Type B pancreatic cell (in vitro differentiated cells): ENCODE data around the gene EXOC3L4. TPM values are rescaled to one million over a fixed set of nuclear protein-coding genes. Genes with fewer than 3 reads are reported as not detected.

ENCODE experiments used
- DNase-seq: peaks from one replicate; pipeline ENCODE4 v3.0.0; 2021; ENCODE audit warnings: mixed read lengths; ENCODE audit not compliant: unreplicated experiment; ENCODE audit errors: extremely low spot score
- H3K27ac Mint-ChIP-seq: 2 replicates; pipeline ENCODE4 v1.8.0; 2021; ENCODE audit warnings: mild to moderate bottlenecking, mixed read lengths
- H3K27me3 Mint-ChIP-seq: 2 replicates; pipeline ENCODE4 v1.8.0; 2021; ENCODE audit warnings: mixed read lengths
- H3K36me3 Mint-ChIP-seq: 2 replicates; pipeline ENCODE4 v1.8.0; 2021; ENCODE audit warnings: mixed read lengths
- H3K4me1 Mint-ChIP-seq: one replicate; pipeline ENCODE4 v1.8.0; 2021; ENCODE audit warnings: mixed read lengths; ENCODE audit not compliant: unreplicated experiment
- H3K4me3 Mint-ChIP-seq: 2 replicates; pipeline ENCODE4 v1.8.0; 2021; ENCODE audit warnings: mild to moderate bottlenecking, mixed read lengths
- H3K9me3 Mint-ChIP-seq: 2 replicates; pipeline ENCODE4 v1.8.0; 2021; ENCODE audit warnings: mixed read lengths
- CTCF ChIP-seq: fragments of 200-600 bp; sonication (generic); conservative IDR thresholded peaks from 2 replicates; pipeline ENCODE4 v1.5.0; 2021; ENCODE audit warnings: antibody characterized with exemption, mild to moderate bottlenecking
- total RNA-seq: library from RNA; stranded (reverse); gene quantifications from 2 replicates; pipeline ENCODE4 v1.2.1, GENCODE V29; 2021; ENCODE audit warnings: low replicate concordance

The EXOC3L4 gene
- total RNA-seq, 1 donor from 2014 or later = 4.0 TPM

- no peaks in the 10 kb centered on the region for H3K27me3 Mint-ChIP-seq
- H3K4me3 Mint-ChIP-seq = no peak overlapping the region
- H3K27ac Mint-ChIP-seq = no peak overlapping the region
- no peak for TF ChIP-seq CTCF
- peaks cover 11% of the 10 kb centered on the region for H3K4me1 Mint-ChIP-seq
- no peak for DNase-seq
- H3K9me3 Mint-ChIP-seq = no peaks in the 10 kb centered on the region
- no peaks in the 10 kb centered on the region for H3K36me3 Mint-ChIP-seq
Measured at GRCh38 chr14:103155826-103156394, 61.4 kb downstream of the EXOC3L4 start.

- DNase-seq = no peak
- Mint-ChIP-seq H3K4me3 (peak overlapping the region; percentile 51), H3K36me3 (no peaks in the 10 kb centered on the region), H3K27ac (peak overlapping the region; percentile 34), H3K9me3 (no peaks in the 10 kb centered on the region), H3K27me3 (no peaks in the 10 kb centered on the region), H3K4me1 (peaks cover 14% of the 10 kb centered on the region)
- no peak for TF ChIP-seq CTCF
Measured at GRCh38 chr14:103156651-103157378, 62.3 kb downstream of the EXOC3L4 start.

GRCh38 chr14:103157969-103158368, 63.4 kb downstream of the EXOC3L4 start:
- TF ChIP-seq CTCF = no peak
- Mint-ChIP-seq H3K4me1 (peaks cover 14% of the 10 kb centered on the region), H3K27me3 (no peaks in the 10 kb centered on the region), H3K36me3 (no peaks in the 10 kb centered on the region), H3K4me3 (no peak overlapping the region), H3K27ac (no peak overlapping the region), H3K9me3 (peaks cover 3% of the 10 kb centered on the region)
- DNase-seq = no peak

- no peaks in the 10 kb centered on the region for H3K36me3 Mint-ChIP-seq
- peaks cover 3% of the 10 kb centered on the region for H3K9me3 Mint-ChIP-seq
- H3K27ac Mint-ChIP-seq = peak overlapping the region; percentile 26
- no peak overlapping the region for H3K4me3 Mint-ChIP-seq
- TF ChIP-seq CTCF = no peak
- no peaks in the 10 kb centered on the region for H3K27me3 Mint-ChIP-seq
- DNase-seq = no peak
- H3K4me1 Mint-ChIP-seq = peaks cover 14% of the 10 kb centered on the region
Measured at GRCh38 chr14:103158688-103159087, 64.2 kb downstream of the EXOC3L4 start.

Other genes with a start within 250 kb of the EXOC3L4 start
- 18.3 and 51.7 TPM in 2 replicates for gene AMN, start 172.1 kb upstream of the EXOC3L4 start, total RNA-seq
- gene CDC42BPB, start 37.2 kb upstream of the EXOC3L4 start, total RNA-seq = 83.6 and 88.6 TPM in 2 replicates
- not detected in 2 replicates for gene LBHD2, start 10.5 kb upstream of the EXOC3L4 start, total RNA-seq
- 21.5 and 28.5 TPM in 2 replicates for gene TNFAIP2, start 28.7 kb downstream of the EXOC3L4 start, total RNA-seq
- gene EIF5, start 239.5 kb downstream of the EXOC3L4 start, total RNA-seq = 327 and 340 TPM in 2 replicates